OCI-LY3 (cell line): Measurements from ENCODE around the gene FOXJ3.

Experiments used
- H2AFZ ChIP-seq: fragments of 200-600, 300-600 bp; shearing (Covaris generic); 2 replicates; pipeline ENCODE4 v1.6.0; 2014; ENCODE audit warnings: antibody characterized with exemption, low read depth, low read length
- H3K27ac ChIP-seq: fragments of 200-600, 300-600 bp; sonication (generic); 2 replicates; pipeline ENCODE4 v1.5.1; 2014; ENCODE audit warnings: mild to moderate bottlenecking, low read length, moderate library complexity, mixed read lengths
- H3K27me3 ChIP-seq: fragments of 200-600, 300-600 bp; sonication (generic); 2 replicates; pipeline ENCODE4 v1.6.1; 2014; ENCODE audit warnings: low read depth, low read length, mixed read lengths
- H3K36me3 ChIP-seq: fragments of 200-600, 300-600 bp; sonication (generic); replicated peaks from 2 replicates; pipeline ENCODE3; 2014; ENCODE audit warnings: low read depth, low read length, mixed read lengths
- H3K4me1 ChIP-seq: fragments of 300-600, 200-600 bp; sonication (generic); 2 replicates; pipeline ENCODE4 v1.6.1; 2014; ENCODE audit warnings: low read length, mixed read lengths
- H3K4me2 ChIP-seq: fragments of 200-600, 300-600 bp; sonication (generic); 2 replicates; pipeline ENCODE4 v1.6.1; 2014; ENCODE audit warnings: low read length, mixed read lengths
- H3K4me3 ChIP-seq: fragments of 300-600, 200-600 bp; sonication (generic); 2 replicates; pipeline ENCODE4 v1.5.1; 2014; ENCODE audit warnings: antibody characterized with exemption, mild to moderate bottlenecking, low read length, moderate library complexity
- H3K79me2 ChIP-seq: fragments of 300-600, 200-600 bp; shearing (Covaris generic); 2 replicates; pipeline ENCODE4 v1.6.1; 2014; ENCODE audit warnings: mild to moderate bottlenecking, low read length, mixed read lengths
- H3K9ac ChIP-seq: fragments of 300-600, 200-600 bp; shearing (Covaris generic); 2 replicates; pipeline ENCODE4 v1.6.0; 2014; ENCODE audit warnings: mild to moderate bottlenecking, low read length, moderate library complexity
- H3K9me3 ChIP-seq: fragments of 200-600, 300-600 bp; shearing (Covaris generic); 2 replicates; pipeline ENCODE4 v1.6.1; 2014; ENCODE audit warnings: low read length, mixed read lengths; ENCODE audit not compliant: insufficient read depth
- H4K20me1 ChIP-seq: fragments of 200-600, 300-600 bp; sonication (generic); 2 replicates; pipeline ENCODE4 v1.6.1; 2016; ENCODE audit warnings: low read length, mixed read lengths; ENCODE audit not compliant: insufficient read depth
- EZH2phosphoT487 ChIP-seq: fragments of 200-600 bp; shearing (Covaris generic); IDR thresholded peaks from 2 replicates; pipeline ENCODE4 v1.6.1; 2018; ENCODE audit warnings: antibody characterized with exemption, mixed run types, low read depth
- TF ChIP-seq, protein P1 (sequence below): fragments of 200-600, 300-600 bp; sonication (generic); IDR thresholded peaks from 2 replicates; pipeline ENCODE4 v1.5.1; 2014; ENCODE audit warnings: antibody characterized with exemption, low read length, low read depth

FOXJ3 gene

DNA sequence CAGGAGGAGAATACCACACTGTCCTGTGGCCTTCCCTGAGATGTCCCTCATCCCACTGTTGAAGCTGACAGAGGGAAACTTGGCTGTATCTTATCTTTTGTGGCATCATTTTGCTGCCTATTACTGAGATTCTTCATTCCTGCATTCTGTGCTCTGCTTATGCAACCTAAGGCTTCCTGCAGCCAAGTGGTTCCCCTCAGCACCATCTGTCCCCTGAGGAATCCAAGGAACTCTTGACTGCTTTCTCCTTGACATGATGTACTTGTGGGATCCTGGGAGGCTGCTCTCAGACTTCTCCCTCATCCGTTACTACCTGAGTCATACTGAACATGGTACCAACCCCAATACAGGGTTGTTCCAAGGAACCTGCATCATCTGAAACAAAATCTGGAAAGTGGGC, 24.4 kb upstream of the FOXJ3 start:
- no peak overlapping the region for H3K27ac ChIP-seq
- no peak overlapping the region for H3K4me3 ChIP-seq
- H3K4me2 ChIP-seq: no peak overlapping the region
- no peak overlapping the region for H3K9ac ChIP-seq
- H3K9me3 ChIP-seq: no peaks in the 10 kb centered on the region
- no peaks in the 10 kb centered on the region for H3K4me1 ChIP-seq
- H4K20me1 ChIP-seq: no peaks in the 10 kb centered on the region
- TF ChIP-seq, protein P1, sequence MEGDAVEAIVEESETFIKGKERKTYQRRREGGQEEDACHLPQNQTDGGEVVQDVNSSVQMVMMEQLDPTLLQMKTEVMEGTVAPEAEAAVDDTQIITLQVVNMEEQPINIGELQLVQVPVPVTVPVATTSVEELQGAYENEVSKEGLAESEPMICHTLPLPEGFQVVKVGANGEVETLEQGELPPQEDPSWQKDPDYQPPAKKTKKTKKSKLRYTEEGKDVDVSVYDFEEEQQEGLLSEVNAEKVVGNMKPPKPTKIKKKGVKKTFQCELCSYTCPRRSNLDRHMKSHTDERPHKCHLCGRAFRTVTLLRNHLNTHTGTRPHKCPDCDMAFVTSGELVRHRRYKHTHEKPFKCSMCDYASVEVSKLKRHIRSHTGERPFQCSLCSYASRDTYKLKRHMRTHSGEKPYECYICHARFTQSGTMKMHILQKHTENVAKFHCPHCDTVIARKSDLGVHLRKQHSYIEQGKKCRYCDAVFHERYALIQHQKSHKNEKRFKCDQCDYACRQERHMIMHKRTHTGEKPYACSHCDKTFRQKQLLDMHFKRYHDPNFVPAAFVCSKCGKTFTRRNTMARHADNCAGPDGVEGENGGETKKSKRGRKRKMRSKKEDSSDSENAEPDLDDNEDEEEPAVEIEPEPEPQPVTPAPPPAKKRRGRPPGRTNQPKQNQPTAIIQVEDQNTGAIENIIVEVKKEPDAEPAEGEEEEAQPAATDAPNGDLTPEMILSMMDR: no peak
- no peaks in the 10 kb centered on the region for H3K36me3 ChIP-seq
- H2AFZ ChIP-seq: no peak overlapping the region
- H3K79me2 ChIP-seq: no peaks in the 10 kb centered on the region
- H3K27me3 ChIP-seq: no peaks in the 10 kb centered on the region

DNA sequence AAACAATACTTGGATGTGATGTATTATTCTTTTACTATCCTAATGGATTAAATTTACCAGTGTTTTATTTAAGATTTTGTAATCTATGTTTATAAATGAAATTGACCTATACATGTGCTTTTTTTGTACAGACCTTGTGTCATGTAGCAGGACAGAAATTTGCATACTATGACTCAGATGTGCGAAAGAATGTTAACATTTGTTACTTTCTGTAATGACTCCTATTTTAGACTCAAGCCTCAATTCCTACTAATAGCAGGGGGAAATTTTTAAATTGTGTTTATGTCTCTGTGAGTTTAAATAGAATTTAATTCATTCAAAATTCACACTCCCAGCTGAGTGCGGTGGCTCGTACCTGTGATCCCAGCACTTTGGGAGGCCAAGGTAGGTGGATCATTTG, 23.8 kb upstream of the FOXJ3 start:
- no peak overlapping the region for H3K4me3 ChIP-seq
- no peak overlapping the region for H2AFZ ChIP-seq
- H3K27ac ChIP-seq: no peak overlapping the region
- no peak overlapping the region for H3K9ac ChIP-seq
- H3K79me2 ChIP-seq: no peaks in the 10 kb centered on the region
- TF ChIP-seq, protein P1: no peak
- TF ChIP-seq EZH2phosphoT487: no peak
- H4K20me1 ChIP-seq: no peaks in the 10 kb centered on the region
- no peaks in the 10 kb centered on the region for H3K36me3 ChIP-seq
- H3K9me3 ChIP-seq: no peaks in the 10 kb centered on the region
- H3K4me1 ChIP-seq: no peaks in the 10 kb centered on the region
- no peaks in the 10 kb centered on the region for H3K27me3 ChIP-seq
- H3K4me2 ChIP-seq: no peak overlapping the region

DNA sequence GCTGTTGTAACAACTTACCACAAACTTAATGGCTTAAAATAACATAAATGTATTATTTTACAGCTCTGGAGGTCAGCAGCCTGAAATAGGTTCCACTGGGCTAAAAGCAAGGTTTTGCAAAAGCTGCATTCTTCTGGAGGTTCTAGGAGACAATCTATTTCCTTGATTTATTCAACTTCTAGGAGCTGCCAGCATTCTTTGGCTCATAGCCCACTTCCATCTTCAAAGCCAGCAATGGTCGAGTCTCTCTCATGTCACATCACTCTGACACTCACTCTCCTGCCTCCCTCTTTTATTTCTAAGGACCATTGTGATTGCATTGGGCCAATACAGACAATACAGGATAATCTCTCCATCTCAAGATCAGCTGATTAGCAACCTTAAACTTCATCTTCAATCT, 15.1 kb upstream of the FOXJ3 start:
- H4K20me1 ChIP-seq: no peaks in the 10 kb centered on the region
- H3K9ac ChIP-seq: no peak overlapping the region
- no peak for TF ChIP-seq EZH2phosphoT487
- TF ChIP-seq, protein P1: no peak
- H3K36me3 ChIP-seq: no peaks in the 10 kb centered on the region
- H3K79me2 ChIP-seq: no peaks in the 10 kb centered on the region
- no peak overlapping the region for H3K4me2 ChIP-seq
- H3K27ac ChIP-seq: no peak overlapping the region
- H3K4me1 ChIP-seq: no peaks in the 10 kb centered on the region
- H2AFZ ChIP-seq: no peak overlapping the region
- no peak overlapping the region for H3K4me3 ChIP-seq
- H3K9me3 ChIP-seq: no peaks in the 10 kb centered on the region
- H3K27me3 ChIP-seq: peaks cover 18% of the 10 kb centered on the region

DNA sequence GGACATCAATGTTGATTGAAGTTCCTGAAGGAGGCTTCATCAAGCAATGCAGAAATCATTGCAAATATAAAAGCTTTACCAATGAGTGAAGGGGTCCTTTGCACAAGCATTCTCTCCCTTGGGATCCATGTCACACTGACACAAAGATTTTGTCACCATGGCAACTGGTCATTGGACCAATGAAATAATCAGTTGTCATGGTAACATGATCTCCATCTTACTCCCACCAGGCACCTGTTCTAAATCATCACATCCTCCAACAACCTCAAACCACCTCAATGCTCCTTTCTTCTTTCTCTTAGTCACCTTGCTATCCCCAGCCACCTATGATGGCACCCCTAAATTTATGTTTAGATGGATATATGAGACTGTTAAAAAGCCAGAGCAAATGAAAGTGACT, 13.5 kb upstream of the FOXJ3 start:
- H3K9me3 ChIP-seq: no peaks in the 10 kb centered on the region
- TF ChIP-seq EZH2phosphoT487: no peak
- TF ChIP-seq, protein P1: no peak
- no peaks in the 10 kb centered on the region for H3K4me1 ChIP-seq
- no peak overlapping the region for H3K4me2 ChIP-seq
- no peak overlapping the region for H3K4me3 ChIP-seq
- H3K36me3 ChIP-seq: no peaks in the 10 kb centered on the region
- H3K79me2 ChIP-seq: no peaks in the 10 kb centered on the region
- no peak overlapping the region for H2AFZ ChIP-seq
- H3K27ac ChIP-seq: no peak overlapping the region
- H3K9ac ChIP-seq: no peak overlapping the region
- H3K27me3 ChIP-seq: peaks cover 17% of the 10 kb centered on the region
- no peaks in the 10 kb centered on the region for H4K20me1 ChIP-seq
